A549 (cell line): ENCODE results near the gene TSHZ2. TPM values are rescaled to one million over a fixed set of nuclear protein-coding genes. Genes with fewer than 3 reads are reported as not detected.

Experiments used
- ATAC-seq, 2 experiments: fragments of 200-7000 bp in 1 of 2; fragments of >200 bp in 1 of 2; cut with Nextera tagmentation in 1 of 2; cut with Tn5 transposase in 1 of 2; 3 replicates each; pipeline versions ENCODE4 v1.8.0 to v1.9.1; 2018 to 2020; ENCODE audit warnings: mild to moderate bottlenecking in 1 of 2, moderate library complexity in 1 of 2
- CTCF ChIA-PET: fragments of 300-600 bp; sonication (Branson Sonifier 250); formaldehyde crosslinking; extraction: SDS; loops from one replicate; lab custom pipeline; 2021; ENCODE audit warnings: antibody characterized with exemption, inconsistent platforms; lab: Yijun Ruan, JAX
- POLR2A ChIA-PET: fragments of 350-600 bp; formaldehyde crosslinking; extraction: SDS; loops from one replicate; lab custom pipeline; 2021; ENCODE audit warnings: antibody characterized with exemption, inconsistent platforms; lab: Yijun Ruan, JAX
- DNase-seq, 2 experiments: peaks; one replicate each; pipeline versions ENCODE4 v3.0.0 to v3.0.0-alpha.2; 2011 to 2016; ENCODE audit warnings: low read depth in 1 of 2, low spot score in 1 of 2
- FAIRE-seq: peaks from 2 replicates; lab custom pipeline; 2011; peaks lifted over from hg19 to GRCh38; lab: Jason Lieb, UNC
- H3K27ac ChIP-seq, 2 experiments: fragments of >200 bp; sonication (Bioruptor Twin); formaldehyde crosslinking; 3 replicates each; pipeline ENCODE4 v1.5.1; 2016 to 2017
- H3K4me1 ChIP-seq: fragments of >200 bp; sonication (Bioruptor Twin); formaldehyde crosslinking; 3 replicates; pipeline ENCODE4 v1.6.1; 2016
- H3K4me2 ChIP-seq: fragments of >200 bp; sonication (Bioruptor Twin); formaldehyde crosslinking; 3 replicates; pipeline ENCODE4 v1.6.1; 2016
- H3K4me3 ChIP-seq: fragments of >200 bp; sonication (Bioruptor Twin); formaldehyde crosslinking; 3 replicates; pipeline ENCODE4 v1.5.1; 2016
- H3K9me3 ChIP-seq: fragments of >200 bp; sonication (Bioruptor Twin); formaldehyde crosslinking; 3 replicates; pipeline ENCODE4 v1.6.1; 2016
- ATOH8 ChIP-seq: fragments of 250-450 bp; sonication (Bioruptor Pico); IDR thresholded peaks from 2 replicates; pipeline ENCODE4 v1.5.0; 2020; ENCODE audit warnings: low read depth, mild to moderate bottlenecking, moderate library complexity
- CBX2 ChIP-seq: fragments of 200-600 bp; sonication (generic); IDR thresholded peaks from 2 replicates; pipeline ENCODE4 v1.6.1; 2016; ENCODE audit warnings: low read depth, mild to moderate bottlenecking, borderline replicate concordance
- CEBPB ChIP-seq, 2 experiments: fragments of >200 bp in 1 of 2; sonication (Bioruptor Twin) in 1 of 2; formaldehyde crosslinking in 1 of 2; IDR thresholded peaks; 2 replicates each; pipeline ENCODE4 v1.6.1; 2012 to 2016
- CHD2 ChIP-seq: fragments of 150-350 bp; IDR thresholded peaks from 2 replicates; pipeline ENCODE4 v1.6.1; 2014; ENCODE audit warnings: low read length; ENCODE audit not compliant: partially characterized antibody
- CTCF ChIP-seq: fragments of >200 bp; sonication (Bioruptor Twin); formaldehyde crosslinking; IDR thresholded peaks from 3 replicates; pipeline ENCODE4 v1.5.1; 2016
- EHF ChIP-seq: fragments of 250-450 bp; sonication (Bioruptor Pico); IDR thresholded peaks from 2 replicates; pipeline ENCODE4 v1.5.0; 2020; ENCODE audit warnings: mild to moderate bottlenecking
- EP300 ChIP-seq, 2 experiments: fragments of >200 bp; sonication (Bioruptor Twin); formaldehyde crosslinking; IDR thresholded peaks; 2 replicates in 1 of 2; 3 replicates in 1 of 2; pipeline ENCODE4 v1.6.1; 2016 to 2017
- HDAC2 ChIP-seq: fragments of 200-600 bp; sonication (generic); IDR thresholded peaks from 2 replicates; pipeline ENCODE4 v1.6.1; 2016
- HES2 ChIP-seq: fragments of >200 bp; sonication (Bioruptor Twin); formaldehyde crosslinking; IDR thresholded peaks from 2 replicates; pipeline ENCODE4 v1.6.1; 2016
- HEYL ChIP-seq: fragments of 250-450 bp; sonication (Bioruptor Pico); IDR thresholded peaks from 2 replicates; pipeline ENCODE4 v1.8.0; 2021; ENCODE audit warnings: mild to moderate bottlenecking, moderate library complexity
- HMGXB4 ChIP-seq: fragments of 250-450 bp; sonication (Bioruptor Pico); IDR thresholded peaks from 2 replicates; pipeline ENCODE4 v1.5.0; 2021; ENCODE audit warnings: mild to moderate bottlenecking, moderate library complexity, borderline replicate concordance
- HOXB13 ChIP-seq: fragments of 250-450 bp; sonication (Bioruptor Pico); IDR thresholded peaks from 2 replicates; pipeline ENCODE4 v1.5.0; 2020; ENCODE audit warnings: low read depth, mild to moderate bottlenecking, moderate library complexity
- JUN ChIP-seq, 2 experiments: fragments of >200 bp; sonication (Bioruptor Twin); formaldehyde crosslinking; IDR thresholded peaks; 2 replicates in 1 of 2; 3 replicates in 1 of 2; pipeline ENCODE4 v1.6.1; 2016 to 2017
- JUNB ChIP-seq: fragments of >200 bp; sonication (Bioruptor Twin); formaldehyde crosslinking; IDR thresholded peaks from 2 replicates; pipeline ENCODE4 v1.6.1; 2016
- MAFK ChIP-seq: fragments of 450-650 bp; IDR thresholded peaks from 2 replicates; pipeline ENCODE4 v1.6.1; 2014; ENCODE audit not compliant: partially characterized antibody
- MAX ChIP-seq: IDR thresholded peaks from 2 replicates; pipeline ENCODE4 v1.6.1; 2012
- MYC ChIP-seq: IDR thresholded peaks from 2 replicates; pipeline ENCODE4 v1.6.1; 2012; ENCODE audit warnings: mild to moderate bottlenecking, inconsistent platforms, low read length, improper control_type of control experiment, borderline replicate concordance
- NR3C1 ChIP-seq: fragments of >200 bp; sonication (Bioruptor Twin); formaldehyde crosslinking; IDR thresholded peaks from 3 replicates; pipeline ENCODE4 v1.6.1; 2017
- PBX3 ChIP-seq: IDR thresholded peaks from 2 replicates; pipeline ENCODE4 v1.6.1; 2012
- PHF8 ChIP-seq: fragments of 200-600 bp; sonication (generic); IDR thresholded peaks from 2 replicates; pipeline ENCODE4 v1.6.1; 2016; ENCODE audit warnings: low read depth, mild to moderate bottlenecking, antibody characterized with exemption, moderate library complexity, borderline replicate concordance
- RAD21 ChIP-seq, 2 experiments: fragments of >200 bp in 1 of 2; sonication (Bioruptor Twin) in 1 of 2; formaldehyde crosslinking in 1 of 2; IDR thresholded peaks in 1 of 2; conservative IDR thresholded peaks in 1 of 2; 2 replicates in 1 of 2; 3 replicates in 1 of 2; pipeline ENCODE4 v1.6.1; 2012 to 2018; ENCODE audit warnings: inconsistent platforms in 1 of 2
- RFX5 ChIP-seq: fragments of 450-650 bp; IDR thresholded peaks from 2 replicates; pipeline ENCODE4 v1.7.1; 2014; ENCODE audit warnings: antibody characterized with exemption, mild to moderate bottlenecking, moderate library complexity
- SREBF2 ChIP-seq: fragments of 450-650 bp; IDR thresholded peaks from 2 replicates; pipeline ENCODE4 v1.6.1; 2014; ENCODE audit warnings: mild to moderate bottlenecking, moderate library complexity
- TFCP2L1 ChIP-seq: fragments of 250-450 bp; sonication (Bioruptor Pico); IDR thresholded peaks from 2 replicates; pipeline ENCODE4 v1.5.0; 2021; ENCODE audit warnings: mild to moderate bottlenecking
- ZC3H11A ChIP-seq: fragments of 450-650 bp; IDR thresholded peaks from 2 replicates; pipeline ENCODE4 v1.6.1; 2014; ENCODE audit warnings: antibody characterized with exemption, mild to moderate bottlenecking
- WGBS: methylation state at CpG from one replicate; pipeline ENCODE4 v1.1.6; 2017; ENCODE audit errors: missing lambda C conversion rate; 5-methylcytosine and 5-hydroxymethylcytosine counted together
- polyA plus RNA-seq, 4 experiments: library from polyadenylated mRNA; depleted of rRNA in 3 of 4; stranded (reverse); fragments of >200 nt; fragmentation: RNase III in 1 of 4; extraction: RNeasy Plus Mini Kit Qiagen cat#74134 plus additional on column Dnase treatment in 1 of 4; gene quantifications; 2 replicates in 3 of 4; 3 replicates in 1 of 4; pipeline ENCODE4 v1.2.3, GENCODE V29; 2011 to 2017

TSHZ2 gene
- polyA plus RNA-seq, 2 of the 4 experiments (the other 2 are of a cell fraction), result not detected

GRCh38 chr20:52936351-52937340 is 35.5 kb upstream of the TSHZ2 start:
- FAIRE-seq, result no peak

GRCh38 chr20:52937591-52938100 is 34.5 kb upstream of the TSHZ2 start:
- TF ChIP-seq RAD21 (conservative IDR thresholded peaks at IDR 0.05 in 1 of 2, IDR thresholded peaks at IDR 0.05 in 1 of 2) (0 out of 5 replicates have a peak, but pooled peaks of 1 of the 2 experiments have one; percentile 8), JUNB (no peak), EP300 (IDR thresholded peaks at IDR 0.05) (no peak)
- H3K9me3 ChIP-seq, result no peaks in the 10 kb centered on the region
- ChIA-PET CTCF (interaction anchor here (1.1 to 1.5 kb wide), 2 partner anchors 12 to 33 kb away, joined by 3 to 6 read pairs; no protein-coding TSS in a partner anchor), POLR2A (no interaction called here)
- 14% methylated on average over 6 of the region's 6 CpGs for WGBS
- ATAC-seq (0 out of 6 replicates have a peak, but pooled peaks of 1 of the 2 experiments have one; percentile 30), FAIRE-seq (no peak), DNase-seq (peak in 1 of 2 experiments; percentile 23)
- no peak overlapping the region for H3K4me2 ChIP-seq
- no peak overlapping the region for H3K27ac ChIP-seq
- H3K4me3 ChIP-seq, result no peak overlapping the region
- no peaks in the 10 kb centered on the region for H3K4me1 ChIP-seq

More at GRCh38 chr20:52936351-52937340, 35.5 kb upstream of the TSHZ2 start:
- Histone ChIP-seq H3K4me1 (no peaks in the 10 kb centered on the region), H3K4me2 (no peak overlapping the region), H3K4me3 (no peak overlapping the region)
- DNase-seq, result no peak
- CTCF ChIA-PET, result interaction anchor here (1.1 to 1.5 kb wide), 2 partner anchors 13 to 34 kb away, joined by 3 to 6 read pairs; no protein-coding TSS in a partner anchor
- POLR2A ChIA-PET, result no interaction called here
- ATAC-seq, result no peak
- no peak for TF ChIP-seq JUN (IDR thresholded peaks at IDR 0.05)
- no peak for TF ChIP-seq ATOH8 (CRISPR knock-in tag)
- no peak for TF ChIP-seq HES2
- no peak for TF ChIP-seq CTCF
- no peak for TF ChIP-seq ZC3H11A
- no peak for TF ChIP-seq TFCP2L1 (CRISPR knock-in tag)
- no peak for TF ChIP-seq CBX2
- no peak for TF ChIP-seq CHD2
- TF ChIP-seq PHF8, result no peak
- TF ChIP-seq EHF, result no peak
- TF ChIP-seq HOXB13 (CRISPR knock-in tag), result no peak
- TF ChIP-seq, all 56 proteins: peak for 0
- 42% methylated on average over 16 of the region's 16 CpGs for WGBS
- Histone ChIP-seq H3K9me3 (no peaks in the 10 kb centered on the region), H3K27ac (no peak overlapping the region)

GRCh38 chr20:52939141-52939540 is 33.0 kb upstream of the TSHZ2 start:
- DNase-seq (no peak), ATAC-seq (no peak), FAIRE-seq (no peak)
- 4% methylated on average over 4 of the region's 4 CpGs for WGBS
- Histone ChIP-seq H3K4me1 (no peaks in the 10 kb centered on the region), H3K27ac (no peak overlapping the region), H3K9me3 (no peaks in the 10 kb centered on the region), H3K4me3 (no peak overlapping the region), H3K4me2 (no peak overlapping the region)
- CTCF ChIA-PET, result no interaction called here
- POLR2A ChIA-PET, result no interaction called here
- TF ChIP-seq SREBF2 (no peak), PHF8 (no peak), CEBPB (IDR thresholded peaks at IDR 0.05) (no peak), TFCP2L1 (CRISPR knock-in tag) (no peak), RFX5 (no peak), HMGXB4 (CRISPR knock-in tag) (no peak), JUNB (no peak), PBX3 (no peak), NR3C1 (no peak), HDAC2 (no peak), CBX2 (no peak), HEYL (CRISPR knock-in tag) (no peak), MAX (no peak), MYC (no peak), MAFK (no peak)
